GM18502 (cell line): ENCODE measurements around the gene ZCCHC7.

Experiments
- ATAC-seq: cut with Tn5 transposase; IDR thresholded peaks from one replicate; pipeline ENCODE4 v1.9.1; 2021; ENCODE audit warnings: mild to moderate bottlenecking; ENCODE audit not compliant: unreplicated experiment, poor library complexity

The ZCCHC7 gene

DNA sequence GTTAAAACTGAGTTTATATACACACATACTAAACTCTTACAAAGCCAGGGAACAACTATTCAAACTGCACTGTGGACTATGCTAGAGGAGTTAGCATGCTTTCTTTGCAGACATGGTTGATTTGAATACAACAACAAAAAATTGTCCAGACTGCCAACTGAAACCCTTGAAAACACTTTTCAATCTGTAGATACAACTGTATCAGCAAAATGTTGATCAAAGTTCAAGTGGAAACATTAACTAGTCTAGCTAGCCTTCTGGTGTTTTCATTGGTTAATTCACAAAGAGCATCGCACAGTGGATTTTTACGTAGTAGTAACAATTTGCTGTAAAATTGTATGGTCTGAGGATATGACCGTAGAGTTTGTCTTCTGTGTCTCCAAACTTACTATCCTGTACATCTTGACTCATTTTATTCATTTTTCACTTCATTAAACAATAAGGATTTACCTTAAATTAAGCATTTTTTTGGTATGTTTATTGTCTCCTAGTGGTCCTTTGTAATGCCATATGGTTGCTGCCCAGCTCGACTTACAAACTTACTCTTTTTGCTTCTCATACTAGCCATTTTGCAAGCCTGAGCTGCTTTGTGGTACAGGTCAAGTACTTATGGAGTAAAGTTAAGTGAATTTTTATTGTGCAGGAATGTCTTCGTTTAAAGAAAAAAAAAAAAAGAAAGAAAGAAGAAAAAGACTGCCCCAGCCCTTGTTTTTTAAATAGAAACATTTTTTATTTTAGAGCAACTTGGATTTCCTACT, 123.4 kb downstream of the ZCCHC7 start:
- no peak for ATAC-seq

DNA sequence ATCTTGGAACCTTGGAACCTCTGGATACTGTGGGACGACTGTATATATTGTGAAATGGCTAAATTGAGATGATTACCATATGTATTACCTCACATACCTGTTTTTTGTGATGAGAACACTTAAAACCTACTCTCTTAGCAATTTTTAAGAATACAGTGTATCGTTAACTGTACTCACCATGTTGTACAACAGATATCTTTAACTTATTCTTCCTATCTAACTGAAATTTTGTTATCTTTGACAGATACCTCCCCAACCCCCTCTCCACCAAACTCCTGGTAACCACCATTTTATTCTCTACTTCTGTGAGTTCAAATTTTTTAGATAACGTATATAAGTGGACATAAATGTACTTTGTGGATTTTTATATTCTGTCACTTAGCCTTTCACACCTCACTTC, 126.5 kb downstream of the ZCCHC7 start:
- no peak for ATAC-seq

DNA sequence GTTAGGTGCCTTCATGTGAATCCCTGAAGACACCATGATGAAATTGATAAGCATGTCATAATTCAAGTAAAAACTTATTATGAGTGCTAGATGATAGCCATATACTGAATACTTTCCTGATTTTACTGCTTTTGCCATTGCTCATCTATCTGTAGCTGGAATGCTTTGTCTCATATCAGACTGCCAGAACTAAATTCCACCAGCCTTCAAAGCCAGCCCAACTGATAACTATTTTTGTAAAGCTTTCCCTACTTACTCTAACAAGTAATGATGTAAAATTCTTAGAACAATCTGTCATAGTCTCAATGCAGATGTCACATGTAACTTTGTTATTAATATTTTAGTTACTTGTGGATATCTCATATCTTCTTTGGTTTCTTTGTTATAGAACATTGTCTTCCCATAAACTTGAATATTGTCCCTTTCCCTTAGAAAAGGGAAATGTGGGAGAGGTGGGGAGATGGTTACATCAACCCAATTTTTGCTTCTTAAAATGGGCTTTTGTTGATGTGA, 128.3 kb downstream of the ZCCHC7 start:
- no peak for ATAC-seq

DNA sequence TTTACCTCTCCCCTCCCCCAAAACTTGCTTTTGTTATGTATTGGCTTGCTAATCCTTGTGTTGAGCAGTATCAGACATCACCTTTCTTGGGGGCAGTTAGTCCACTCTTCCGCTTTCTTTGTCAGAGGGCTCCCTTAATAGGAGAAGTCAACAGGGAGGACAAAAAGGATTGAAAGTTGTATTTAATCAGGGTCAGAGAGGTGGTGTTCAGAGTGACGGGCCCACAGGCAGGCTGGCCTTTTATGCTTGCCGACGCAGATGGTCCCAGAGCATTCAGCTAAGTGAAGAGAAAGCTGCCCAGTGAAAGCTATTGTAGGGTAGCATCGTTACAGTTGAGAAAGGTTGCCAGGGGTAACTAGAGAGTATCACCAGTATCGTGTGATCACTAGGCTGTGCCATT, 131.1 kb downstream of the ZCCHC7 start:
- no peak for ATAC-seq

DNA sequence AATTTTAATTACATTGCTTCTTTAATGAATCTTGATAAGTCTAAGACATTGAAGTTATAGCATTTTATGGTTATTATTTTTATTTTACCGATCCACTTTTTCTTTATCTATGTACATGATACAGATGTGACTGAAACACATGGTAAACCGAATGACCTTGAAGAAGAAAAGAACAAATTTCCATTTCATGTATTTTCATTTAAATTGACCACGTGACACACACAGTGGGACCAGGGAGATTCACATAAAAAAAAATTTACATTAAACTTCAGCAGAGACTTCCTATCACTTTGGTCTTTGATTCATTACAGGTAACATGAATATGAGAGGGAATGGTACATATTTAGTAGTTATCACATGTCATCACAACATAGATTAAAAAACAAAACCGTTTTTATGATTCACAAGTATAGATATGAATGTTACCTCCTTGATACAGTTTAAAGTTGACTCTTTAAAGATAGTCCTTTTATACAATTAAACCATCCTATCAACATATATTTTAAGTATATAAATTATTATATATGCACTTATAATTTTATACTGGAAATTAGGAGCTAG, 133.1 kb downstream of the ZCCHC7 start:
- no peak for ATAC-seq

DNA sequence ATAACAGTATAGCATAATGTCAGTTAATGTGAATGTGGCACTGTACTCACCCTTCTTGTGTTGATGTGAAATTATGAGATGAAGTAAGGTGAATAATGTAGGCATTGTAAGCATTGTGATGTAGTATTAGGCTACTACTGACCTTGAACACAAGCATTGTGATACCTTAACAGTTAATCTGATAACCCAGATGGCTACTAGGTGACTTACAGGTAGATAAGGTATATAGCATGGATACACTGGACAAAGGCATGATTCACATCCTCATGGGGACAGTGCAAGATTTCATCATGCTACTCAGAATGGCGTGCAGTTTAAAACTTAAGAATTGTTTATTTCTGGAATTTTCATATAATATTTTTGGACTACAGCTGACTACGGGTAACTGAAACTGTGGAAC, 134.8 kb downstream of the ZCCHC7 start:
- ATAC-seq: no peak

DNA sequence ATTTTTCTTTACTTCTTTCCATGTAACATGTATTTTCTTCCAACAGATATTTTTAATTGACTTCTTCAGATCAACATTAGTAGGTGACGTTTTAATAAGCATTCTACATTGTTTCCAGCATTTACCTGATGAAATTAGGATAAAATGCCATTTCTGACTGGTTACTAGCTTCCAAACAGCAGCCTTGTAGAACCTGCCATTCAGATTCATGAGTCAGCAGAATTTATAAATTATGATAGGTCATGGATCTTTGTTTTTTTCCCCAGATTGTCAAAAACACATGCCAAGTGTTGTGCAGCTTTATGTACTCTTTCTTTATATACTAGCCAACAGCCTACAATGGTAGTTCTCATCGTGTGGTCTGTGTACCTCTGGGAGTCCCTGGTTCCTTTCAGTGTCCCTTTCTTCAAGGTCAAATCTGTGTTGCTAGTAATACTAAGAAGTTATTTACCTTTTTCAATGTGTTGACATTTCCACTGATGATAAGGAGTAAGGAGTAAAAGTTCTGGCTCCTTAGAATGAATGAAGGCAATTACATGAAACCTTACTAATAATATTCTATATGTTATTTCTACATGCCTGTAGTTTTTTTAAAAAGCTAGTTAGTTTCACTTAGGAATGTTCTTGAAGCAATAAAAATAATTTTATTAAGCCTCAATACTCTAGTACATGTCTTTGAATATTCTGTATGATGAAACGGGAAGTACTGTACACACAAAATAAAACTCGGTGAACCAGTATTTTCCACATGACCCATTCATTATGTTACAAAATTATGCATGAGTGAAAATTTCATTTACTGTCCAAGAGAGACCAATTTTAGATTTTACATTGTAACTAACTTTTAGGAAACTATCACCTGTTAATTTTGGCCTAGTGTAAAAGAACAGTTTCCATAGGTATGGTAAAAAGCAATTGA, 135.8 kb downstream of the ZCCHC7 start:
- ATAC-seq: no peak

DNA sequence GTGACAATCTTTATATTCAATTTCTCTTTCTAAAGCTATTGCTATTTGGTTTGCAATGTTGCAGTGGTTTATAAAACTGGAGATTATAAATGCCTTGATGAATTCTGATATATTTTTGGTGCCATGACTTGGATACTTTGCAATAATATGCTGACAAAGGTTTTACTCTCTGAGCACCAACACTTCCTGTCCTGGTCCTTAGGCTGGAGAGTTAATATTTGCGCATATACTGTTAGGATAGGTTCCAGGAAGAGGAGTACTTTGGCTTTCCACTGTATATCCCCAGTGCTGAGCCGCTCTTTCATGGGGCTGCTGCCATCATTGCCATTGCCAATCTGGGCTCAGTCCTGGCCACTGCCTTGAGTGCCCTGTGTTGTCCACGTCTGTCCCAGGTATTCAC, 139.6 kb downstream of the ZCCHC7 start:
- no peak for ATAC-seq

DNA sequence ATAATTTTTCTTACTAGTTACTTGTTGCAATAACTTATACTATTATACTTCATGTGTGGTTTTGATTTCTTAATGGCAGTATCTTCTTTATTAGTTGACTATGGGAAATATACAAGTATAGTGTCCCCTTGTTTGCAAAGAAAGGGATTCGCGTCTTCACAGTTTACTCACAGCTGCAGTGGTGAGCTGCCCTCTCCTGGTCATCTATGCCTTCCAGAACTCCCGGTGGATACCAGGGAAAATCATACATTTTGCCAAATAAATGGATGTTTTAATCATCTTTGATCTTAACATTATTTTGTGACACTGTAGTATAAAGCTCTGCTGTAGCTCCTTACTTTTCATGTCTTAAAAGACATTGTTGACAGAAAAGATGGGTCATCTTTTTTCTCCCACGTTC, 142.0 kb downstream of the ZCCHC7 start:
- no peak for ATAC-seq

DNA sequence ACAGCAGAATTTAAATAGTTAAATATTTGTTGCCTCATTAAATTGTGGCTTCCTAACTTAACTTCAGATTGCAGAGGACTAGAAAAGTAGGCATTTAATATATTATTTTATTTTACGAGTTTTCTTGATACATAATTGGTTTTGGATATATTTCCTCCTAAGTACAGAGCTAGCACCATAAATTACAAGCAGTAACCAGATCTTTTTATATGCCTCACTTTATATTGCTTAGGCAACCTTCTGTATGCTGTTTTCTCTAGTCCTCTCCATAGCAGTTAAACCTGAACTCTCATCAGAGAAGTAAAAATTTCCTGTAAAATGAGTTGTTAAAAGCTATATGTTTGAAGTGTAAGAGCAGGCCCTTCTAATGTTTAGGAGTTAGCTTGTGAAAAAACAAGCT, 144.2 kb downstream of the ZCCHC7 start:
- ATAC-seq: no peak

DNA sequence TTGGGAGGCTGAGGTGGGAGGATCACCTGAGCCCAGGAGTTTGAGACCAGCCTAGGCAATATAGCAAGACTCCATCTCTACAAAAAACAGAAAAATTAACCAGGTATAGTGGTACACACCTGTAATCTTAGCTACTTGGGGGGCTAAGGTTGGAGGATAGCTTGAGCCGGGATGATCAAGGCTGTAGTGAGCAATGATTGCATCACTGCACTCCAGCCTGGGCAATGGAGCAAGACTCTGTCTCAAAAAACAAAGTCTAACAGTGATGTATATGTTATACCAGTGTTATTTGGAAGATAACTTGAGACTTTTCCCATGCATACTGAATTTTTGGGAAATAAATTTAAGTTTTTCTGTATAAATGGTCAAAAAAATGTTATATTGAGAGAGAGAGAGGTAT, 146.3 kb downstream of the ZCCHC7 start:
- ATAC-seq: no peak

DNA sequence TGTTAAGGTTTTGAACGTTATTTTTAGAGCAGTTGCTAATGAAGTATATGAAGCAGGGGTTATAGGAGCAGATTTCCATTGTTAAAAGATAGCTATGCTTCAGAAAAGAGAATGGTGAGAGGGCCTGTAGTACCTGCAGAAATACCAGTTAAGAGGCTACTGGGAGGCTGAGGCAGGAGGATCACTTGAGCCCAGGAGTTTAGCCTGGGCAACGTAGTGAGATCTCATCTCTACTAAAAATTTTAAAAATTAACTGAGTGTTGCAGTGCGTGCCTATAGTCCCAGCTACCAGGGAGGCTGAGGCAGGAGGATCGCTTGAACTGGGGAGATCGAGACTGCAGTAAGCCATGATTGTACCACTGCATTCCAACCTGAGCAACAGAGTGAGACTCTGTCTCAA, 148.8 kb downstream of the ZCCHC7 start:
- no peak for ATAC-seq

DNA sequence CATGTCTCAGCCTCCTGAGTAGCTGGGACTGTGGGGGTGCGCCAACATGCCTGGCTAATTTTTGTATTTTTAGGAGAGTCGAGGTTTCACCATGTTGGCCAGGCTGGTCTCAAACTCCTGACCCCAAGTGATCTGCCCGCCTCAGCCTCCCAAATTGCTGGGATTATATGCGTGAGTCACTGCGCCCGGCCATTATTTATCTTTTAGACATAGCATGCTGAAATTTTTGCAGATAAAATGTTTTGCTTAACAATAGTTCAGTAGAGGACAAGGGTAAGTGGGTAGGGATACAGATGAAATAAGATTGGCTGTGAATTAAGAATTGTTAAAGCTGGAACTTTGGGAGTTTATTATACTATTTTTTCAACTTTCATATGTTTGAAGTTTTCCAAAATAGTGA, 151.3 kb downstream of the ZCCHC7 start:
- ATAC-seq: no peak

DNA sequence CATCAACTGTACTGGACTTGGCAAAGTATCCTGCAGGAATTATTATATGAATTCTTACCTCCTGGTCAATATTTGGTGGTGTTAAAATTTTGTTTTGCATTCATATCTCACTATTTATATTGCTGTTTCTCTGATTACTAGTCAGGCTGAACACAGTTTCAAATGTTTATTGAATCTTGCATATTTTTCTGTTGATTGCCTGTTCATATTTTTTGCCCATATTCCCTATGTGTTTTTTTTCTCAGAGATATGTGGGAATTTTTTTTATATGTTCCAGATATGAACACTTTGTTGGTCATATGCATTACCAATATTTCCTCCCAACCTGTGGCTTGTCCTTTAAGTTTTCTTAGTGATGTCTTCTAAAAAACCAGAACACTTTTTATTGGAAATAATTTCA, 153.2 kb downstream of the ZCCHC7 start:
- ATAC-seq: no peak

DNA sequence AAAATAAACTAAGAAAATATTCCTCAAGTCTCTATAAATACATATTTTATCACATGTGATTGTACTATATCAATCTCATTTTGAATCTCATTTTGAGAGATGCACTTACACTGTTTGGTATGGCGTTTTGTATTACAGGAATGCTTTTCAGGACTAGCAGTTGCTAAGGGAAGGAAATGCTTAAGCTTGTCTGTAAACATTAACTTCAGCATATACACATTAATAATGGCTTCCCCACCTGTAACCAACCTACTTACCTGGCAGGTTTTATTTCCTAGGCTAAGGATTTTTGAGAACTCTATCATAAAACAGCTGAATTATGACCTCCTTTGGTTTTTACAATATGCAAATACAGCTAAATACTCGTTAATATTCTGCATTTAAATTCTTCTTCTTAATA, 161.2 kb downstream of the ZCCHC7 start:
- no peak for ATAC-seq

DNA sequence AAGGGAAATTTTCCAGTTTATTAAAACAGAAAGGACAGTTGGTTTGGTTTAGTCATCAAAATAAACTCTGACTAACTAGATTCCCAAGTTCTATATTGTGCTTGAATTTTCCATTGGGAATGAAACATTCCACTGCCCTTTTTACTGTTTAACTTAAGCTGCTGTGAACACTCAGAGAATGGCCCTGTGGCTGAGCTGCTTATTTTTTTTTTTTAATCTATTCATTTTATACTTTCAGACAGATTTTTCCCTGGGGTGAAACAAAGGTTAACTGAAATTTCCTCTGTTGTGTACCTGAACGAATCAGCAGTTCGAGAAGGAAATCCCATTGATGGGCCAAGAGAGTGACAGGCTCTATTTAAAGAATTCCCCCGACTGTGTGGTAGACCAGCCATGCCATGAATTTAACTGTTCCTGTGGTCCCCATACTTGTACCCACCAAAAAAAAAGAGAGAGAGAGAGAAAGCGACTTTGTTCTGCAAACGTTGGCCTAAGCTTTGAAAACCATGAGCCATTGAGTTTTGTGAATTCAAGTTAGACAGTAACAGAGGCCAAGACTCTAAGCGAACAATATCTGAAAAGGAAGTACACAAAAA, 163.5 kb downstream of the ZCCHC7 start:
- ATAC-seq: no peak

DNA sequence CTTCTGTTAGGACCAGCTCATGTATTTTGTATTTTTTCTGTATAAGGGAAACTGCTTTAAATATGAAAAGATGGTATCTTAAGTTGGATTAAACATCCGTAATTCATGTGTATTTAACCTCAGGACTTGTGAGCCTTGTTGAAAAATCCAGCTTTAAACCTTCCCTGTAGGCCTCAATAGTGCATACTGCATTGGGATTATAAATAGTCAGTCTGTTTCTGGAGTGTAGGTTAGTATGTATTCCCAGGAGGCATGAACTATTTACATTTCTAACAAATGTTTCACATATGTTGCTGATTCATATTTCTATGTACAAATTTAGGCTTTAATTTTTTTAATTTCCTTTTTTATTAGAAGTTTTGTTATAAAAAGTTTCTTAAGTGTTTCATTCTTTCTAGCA, 164.3 kb downstream of the ZCCHC7 start:
- no peak for ATAC-seq

DNA sequence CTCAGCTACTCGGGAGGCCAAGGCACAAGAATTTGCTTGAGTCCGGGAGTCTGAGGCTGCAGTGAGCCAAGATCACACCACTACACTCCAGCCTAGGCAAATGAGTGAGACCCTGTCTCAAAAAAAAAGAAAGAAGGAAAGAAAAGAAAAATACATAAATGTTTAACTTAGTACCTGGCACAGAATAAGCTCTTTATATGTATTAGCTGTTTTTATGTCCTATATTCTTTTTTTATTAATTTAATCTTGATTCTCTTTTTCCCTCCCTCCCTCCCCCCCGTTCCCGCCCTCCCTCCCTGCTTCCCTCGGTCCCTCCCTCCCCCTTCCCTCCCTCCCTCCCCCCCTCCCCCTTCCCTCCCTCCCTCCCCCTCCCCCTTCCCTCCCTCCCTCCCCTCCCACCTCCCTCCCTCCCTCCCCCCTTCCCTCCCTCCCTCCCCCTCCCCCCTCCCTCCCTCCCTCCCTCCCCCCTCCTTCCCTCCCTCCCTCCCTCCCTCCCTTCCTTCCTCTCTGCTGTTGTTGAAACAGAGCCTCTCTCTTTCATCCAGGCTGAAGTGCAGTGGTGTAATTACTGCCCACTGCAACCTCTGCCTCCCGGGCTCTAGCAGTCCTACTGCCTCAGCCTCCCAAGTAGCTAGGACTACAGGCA, 166.3 kb downstream of the ZCCHC7 start:
- no peak for ATAC-seq

DNA sequence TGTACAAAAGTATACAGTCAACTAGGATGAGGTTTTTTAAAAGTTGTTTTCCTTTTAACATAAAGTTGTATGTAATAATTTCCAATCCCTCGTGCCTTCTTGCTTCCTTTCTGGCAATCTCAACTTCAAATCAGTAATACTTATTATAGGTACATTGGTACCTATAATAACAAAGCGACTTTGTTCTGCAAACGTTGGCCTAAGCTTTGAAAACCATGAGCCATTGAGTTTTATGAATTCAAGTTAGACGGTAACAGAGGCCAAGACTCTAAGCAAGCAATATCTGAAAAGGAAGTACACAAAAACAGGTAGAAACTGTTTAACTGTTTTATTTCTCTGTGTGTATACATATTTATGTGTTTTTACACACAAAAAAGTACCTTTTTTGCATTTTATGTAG, 166.9 kb downstream of the ZCCHC7 start:
- no peak for ATAC-seq

DNA sequence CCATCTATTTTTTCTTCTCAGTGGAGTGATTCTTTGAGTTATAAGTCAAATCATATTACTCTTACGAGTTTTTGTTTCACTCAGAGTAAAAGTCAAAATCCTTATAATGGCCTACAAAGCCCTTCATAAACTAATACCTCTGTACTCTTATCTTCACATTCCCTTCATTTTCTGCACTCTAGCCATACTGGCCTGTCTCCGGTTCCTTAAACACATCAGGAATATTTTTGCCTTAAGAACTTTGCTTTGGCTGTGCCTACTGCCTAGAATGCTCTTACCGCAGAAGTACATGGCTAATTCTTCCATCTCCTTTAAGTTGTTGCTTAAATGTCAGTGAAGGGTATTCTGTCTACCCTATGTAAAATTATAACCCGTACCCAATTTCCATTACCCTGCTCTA, 169.3 kb downstream of the ZCCHC7 start:
- no peak for ATAC-seq
